SK-N-SH (cell line): Measurements from ENCODE around the gene USH1G. TPM values are rescaled to one million over a fixed set of nuclear protein-coding genes. Genes with fewer than 3 reads are reported as not detected.

Source experiments
- CTCF ChIA-PET: fragments of 300-600, 350-600 bp; formaldehyde crosslinking; extraction: SDS; loops from one replicate; lab custom pipeline; 2021; lab: Yijun Ruan, JAX
- POLR2A ChIA-PET: fragments of 350-600 bp; sonication (Branson Sonifier 250); formaldehyde crosslinking; extraction: SDS; loops from one replicate; lab custom pipeline; 2020; ENCODE audit warnings: antibody characterized with exemption, inconsistent platforms; lab: Yijun Ruan, JAX
- DNase-seq: peaks from one replicate; pipeline ENCODE4 v3.0.0; 2012
- H2AFZ ChIP-seq: fragments of 200-600 bp; sonication (generic); 2 replicates; pipeline ENCODE4 v1.8.1; 2016; ENCODE audit warnings: antibody characterized with exemption, mild to moderate bottlenecking, low read depth
- H3F3A ChIP-seq: fragments of 200-600 bp; sonication (generic); replicated peaks from 2 replicates; pipeline ENCODE3; 2016; ENCODE audit warnings: antibody characterized with exemption, mild to moderate bottlenecking; ENCODE audit not compliant: insufficient read depth
- H3K27ac ChIP-seq, 2 experiments: fragments of 200-500 bp in 1 of 2; fragments of 200-600 bp in 1 of 2; sonication (Bioruptor generic) in 1 of 2; sonication (generic), shearing (Covaris generic) in 1 of 2; 2 replicates each; pipeline versions ENCODE4 v1.5.1 to v1.6.1; 2014 to 2016; ENCODE audit warnings: low read depth in 2 of 2, inconsistent platforms in 1 of 2, low read length in 1 of 2, mild to moderate bottlenecking in 1 of 2, mixed read lengths in 1 of 2
- H3K27me3 ChIP-seq: fragments of 200-600 bp; sonication (generic), shearing (Covaris generic); 2 replicates; pipeline ENCODE4 v1.6.1; 2016; ENCODE audit warnings: mixed run types; ENCODE audit not compliant: insufficient read depth
- H3K36me3 ChIP-seq, 2 experiments: fragments of 200-500 bp in 1 of 2; fragments of 200-600 bp in 1 of 2; sonication (Bioruptor generic) in 1 of 2; sonication (generic) in 1 of 2; replicated peaks in 1 of 2; 2 replicates each; pipeline versions ENCODE3 to v1.5.1; 2014 to 2016; ENCODE audit warnings: low read length in 1 of 2, mild to moderate bottlenecking in 1 of 2; ENCODE audit not compliant: insufficient read depth in 2 of 2, control insufficient read depth in 1 of 2
- H3K4me1 ChIP-seq, 2 experiments: fragments of 200-500 bp in 1 of 2; fragments of 200-600 bp in 1 of 2; sonication (Bioruptor generic) in 1 of 2; sonication (generic), shearing (Covaris generic) in 1 of 2; 2 replicates each; pipeline versions ENCODE4 v1.5.1 to v1.6.1; 2014 to 2016; ENCODE audit warnings: low read depth in 1 of 2, low read length in 1 of 2, mixed run types in 1 of 2; ENCODE audit not compliant: insufficient read depth in 2 of 2, control insufficient read depth in 1 of 2
- H3K4me2 ChIP-seq: fragments of 200-600 bp; sonication (generic), shearing (Covaris generic); 2 replicates; pipeline ENCODE4 v1.6.1; 2017; ENCODE audit warnings: mixed run types
- H3K4me3 ChIP-seq, 2 experiments: fragments of 200-500 bp in 1 of 2; fragments of 200-600 bp in 1 of 2; sonication (Bioruptor generic) in 1 of 2; sonication (generic), shearing (Covaris generic) in 1 of 2; 2 replicates each; pipeline versions ENCODE4 v1.5.1 to v1.8.1; 2014 to 2016; ENCODE audit warnings: low read depth in 2 of 2, inconsistent platforms in 1 of 2, low read length in 1 of 2, mild to moderate bottlenecking in 1 of 2, mixed read lengths in 1 of 2, moderate library complexity in 1 of 2
- H3K79me2 ChIP-seq: fragments of 200-600 bp; sonication (generic); 2 replicates; pipeline ENCODE4 v1.8.1; 2017; ENCODE audit warnings: mild to moderate bottlenecking; ENCODE audit not compliant: insufficient read depth
- H3K9ac ChIP-seq: fragments of 200-600 bp; sonication (generic); 2 replicates; pipeline ENCODE4 v1.6.1; 2017; ENCODE audit warnings: mixed run types
- H3K9me2 ChIP-seq: fragments of 200-600 bp; sonication (generic); 2 replicates; pipeline ENCODE4 v1.6.1; 2017; ENCODE audit warnings: mixed run types
- H3K9me3 ChIP-seq: fragments of 200-600 bp; sonication (generic); 2 replicates; pipeline ENCODE4 v1.6.1; 2017; ENCODE audit warnings: mixed run types, mild to moderate bottlenecking, moderate library complexity
- H4K20me1 ChIP-seq: fragments of 200-600 bp; sonication (generic); 2 replicates; pipeline ENCODE4 v1.6.1; 2017; ENCODE audit warnings: mild to moderate bottlenecking, mixed run types; ENCODE audit not compliant: insufficient read depth
- ELF1 ChIP-seq: IDR thresholded peaks from 2 replicates; pipeline ENCODE4 v1.4.0; 2012
- EZH2phosphoT487 ChIP-seq: fragments of 200-600 bp; sonication (generic); IDR thresholded peaks from 2 replicates; pipeline ENCODE4 v1.6.1; 2017; ENCODE audit warnings: low read depth, mixed run types, mild to moderate bottlenecking, antibody characterized with exemption, moderate library complexity, borderline replicate concordance
- MEF2A ChIP-seq: IDR thresholded peaks from 2 replicates; pipeline ENCODE4 v1.4.0; 2012; ENCODE audit warnings: low read depth, borderline replicate concordance
- RCOR1 ChIP-seq: fragments of 150-350 bp; IDR thresholded peaks from 2 replicates; pipeline ENCODE4 v1.6.1; 2017; ENCODE audit warnings: antibody characterized with exemption, low read length
- TEAD4 ChIP-seq: IDR thresholded peaks from 2 replicates; pipeline ENCODE4 v1.4.0; 2012; ENCODE audit warnings: mild to moderate bottlenecking, borderline replicate concordance; ENCODE audit not compliant: insufficient read depth
- WGBS: methylation state at CpG from one replicate; pipeline ENCODE4 v1.1.6; 2017; ENCODE audit warnings: low lambda C conversion rate; 5-methylcytosine and 5-hydroxymethylcytosine counted together
- polyA plus RNA-seq, 3 experiments: library from polyadenylated mRNA; depleted of rRNA; stranded (reverse); fragments of >200 nt; gene quantifications; 2 replicates each; pipeline ENCODE4 v1.2.3, GENCODE V29; 2012
- TF ChIP-seq, protein P1 (sequence below): fragments of 200-600 bp; sonication (generic); IDR thresholded peaks from 2 replicates; pipeline ENCODE4 v1.6.1; 2017; ENCODE audit warnings: antibody characterized with exemption, mild to moderate bottlenecking, moderate library complexity
- TF ChIP-seq, protein P2 (sequence below): fragments of 150-350 bp; IDR thresholded peaks from 2 replicates; pipeline ENCODE4 v1.6.1; 2016; ENCODE audit warnings: mild to moderate bottlenecking, low read depth, low read length
- TF ChIP-seq, protein P3 (sequence below): fragments of 150-350 bp; IDR thresholded peaks from 2 replicates; pipeline ENCODE4 v1.6.1; 2017; ENCODE audit warnings: antibody characterized with exemption, low read length, low read depth, borderline replicate concordance

USH1G gene
- 0.06 TPM in 1 of 2 replicates, not detected in the other for polyA plus RNA-seq (2012; rRNA removed)
- polyA plus RNA-seq (2012; cell fraction: cytosol; rRNA removed): 0.01 TPM in 1 of 2 replicates, not detected in the other
- 0.02 TPM in 1 of 2 replicates, not detected in the other for polyA plus RNA-seq (2012; cell fraction: nucleus; rRNA removed)

DNA sequence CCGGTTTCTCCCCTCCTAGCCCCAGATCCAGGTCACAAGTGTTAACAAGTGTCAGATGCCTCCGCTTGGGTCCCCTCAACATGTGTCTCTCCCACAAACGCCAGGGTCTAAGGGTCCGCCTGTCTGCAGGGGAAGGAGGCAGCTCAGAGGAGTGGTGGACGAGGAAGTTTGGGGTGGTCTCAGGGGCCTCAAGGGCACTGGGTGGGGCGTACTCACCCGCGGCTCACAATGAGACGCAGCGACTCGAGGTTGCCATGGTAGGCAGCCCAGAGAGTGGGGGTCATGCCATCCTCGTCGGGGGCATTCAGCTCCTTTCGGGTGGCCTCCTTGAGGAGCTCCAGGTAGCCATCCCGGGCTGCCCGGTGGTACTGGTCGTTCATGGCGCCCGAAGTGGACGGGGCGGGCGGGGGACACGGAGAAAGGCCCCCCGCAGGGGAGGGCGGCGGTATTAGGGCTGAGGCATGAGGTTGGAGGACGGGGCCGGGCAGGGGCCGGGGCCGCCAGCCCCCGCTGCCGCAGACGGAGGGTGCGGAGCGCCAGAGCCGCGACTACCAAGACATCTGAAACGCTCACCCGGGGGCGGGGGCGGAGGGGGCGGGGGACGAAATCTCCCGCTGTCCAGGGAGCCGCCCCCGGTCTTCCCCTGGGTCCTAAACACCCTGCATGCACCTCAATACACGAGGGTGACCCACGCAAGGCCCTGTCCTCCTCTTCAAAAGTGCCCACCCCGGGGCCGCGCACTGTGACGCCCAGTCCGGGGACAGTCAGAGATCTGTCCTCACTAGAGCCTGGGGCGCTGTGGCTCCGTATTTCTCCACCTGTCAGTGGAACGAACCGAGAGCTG, at the start of gene USH1G:
Gene USH1G (minus strand): TSS at position 562 of the 844 bp plus-strand sequence. CDS start 182 bp downstream, at position 380.
- peaks cover 64% of the 10 kb centered on the region for H3K27me3 ChIP-seq
- H3K9ac ChIP-seq: no peak within 1 kb of the TSS
- ChIA-PET CTCF (interaction anchor here (0.6 to 12.1 kb wide), 41 partner anchors 9 to 748 kb away, joined by 3 to 286 read pairs (median 5); partner anchors contain the start of genes FADS6, FDXR, HID1 and MRPL58), POLR2A (interaction anchor here (1.0 kb wide), 1 partner anchor 12 kb away, joined by 3 read pairs; no protein-coding TSS in a partner anchor)
- no peaks in the 10 kb centered on the region for H3K79me2 ChIP-seq
- no peaks in the 10 kb centered on the region for H3K36me3 ChIP-seq
- H3K27ac ChIP-seq: no peak within 1 kb of the TSS
- peak within 1 kb of the TSS; percentile 99 for H3K4me2 ChIP-seq
- TF ChIP-seq TEAD4 (no peak), EZH2phosphoT487 (no peak), RCOR1 (no peak), ELF1 (no peak), MEF2A (no peak)
- TF ChIP-seq, protein P1, sequence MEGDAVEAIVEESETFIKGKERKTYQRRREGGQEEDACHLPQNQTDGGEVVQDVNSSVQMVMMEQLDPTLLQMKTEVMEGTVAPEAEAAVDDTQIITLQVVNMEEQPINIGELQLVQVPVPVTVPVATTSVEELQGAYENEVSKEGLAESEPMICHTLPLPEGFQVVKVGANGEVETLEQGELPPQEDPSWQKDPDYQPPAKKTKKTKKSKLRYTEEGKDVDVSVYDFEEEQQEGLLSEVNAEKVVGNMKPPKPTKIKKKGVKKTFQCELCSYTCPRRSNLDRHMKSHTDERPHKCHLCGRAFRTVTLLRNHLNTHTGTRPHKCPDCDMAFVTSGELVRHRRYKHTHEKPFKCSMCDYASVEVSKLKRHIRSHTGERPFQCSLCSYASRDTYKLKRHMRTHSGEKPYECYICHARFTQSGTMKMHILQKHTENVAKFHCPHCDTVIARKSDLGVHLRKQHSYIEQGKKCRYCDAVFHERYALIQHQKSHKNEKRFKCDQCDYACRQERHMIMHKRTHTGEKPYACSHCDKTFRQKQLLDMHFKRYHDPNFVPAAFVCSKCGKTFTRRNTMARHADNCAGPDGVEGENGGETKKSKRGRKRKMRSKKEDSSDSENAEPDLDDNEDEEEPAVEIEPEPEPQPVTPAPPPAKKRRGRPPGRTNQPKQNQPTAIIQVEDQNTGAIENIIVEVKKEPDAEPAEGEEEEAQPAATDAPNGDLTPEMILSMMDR: no peak
- TF ChIP-seq, protein P2, sequence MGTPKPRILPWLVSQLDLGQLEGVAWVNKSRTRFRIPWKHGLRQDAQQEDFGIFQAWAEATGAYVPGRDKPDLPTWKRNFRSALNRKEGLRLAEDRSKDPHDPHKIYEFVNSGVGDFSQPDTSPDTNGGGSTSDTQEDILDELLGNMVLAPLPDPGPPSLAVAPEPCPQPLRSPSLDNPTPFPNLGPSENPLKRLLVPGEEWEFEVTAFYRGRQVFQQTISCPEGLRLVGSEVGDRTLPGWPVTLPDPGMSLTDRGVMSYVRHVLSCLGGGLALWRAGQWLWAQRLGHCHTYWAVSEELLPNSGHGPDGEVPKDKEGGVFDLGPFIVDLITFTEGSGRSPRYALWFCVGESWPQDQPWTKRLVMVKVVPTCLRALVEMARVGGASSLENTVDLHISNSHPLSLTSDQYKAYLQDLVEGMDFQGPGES: no peak
- TF ChIP-seq, protein P3, sequence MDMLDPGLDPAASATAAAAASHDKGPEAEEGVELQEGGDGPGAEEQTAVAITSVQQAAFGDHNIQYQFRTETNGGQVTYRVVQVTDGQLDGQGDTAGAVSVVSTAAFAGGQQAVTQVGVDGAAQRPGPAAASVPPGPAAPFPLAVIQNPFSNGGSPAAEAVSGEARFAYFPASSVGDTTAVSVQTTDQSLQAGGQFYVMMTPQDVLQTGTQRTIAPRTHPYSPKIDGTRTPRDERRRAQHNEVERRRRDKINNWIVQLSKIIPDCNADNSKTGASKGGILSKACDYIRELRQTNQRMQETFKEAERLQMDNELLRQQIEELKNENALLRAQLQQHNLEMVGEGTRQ: no peak
- no peaks in the 10 kb centered on the region for H3K9me2 ChIP-seq
- peaks cover 0 to 19% of the 10 kb centered on the region in 2 experiments; a peak in 1 of 4 replicates for H3K4me1 ChIP-seq
- WGBS: 19% methylated on average over 47 of the region's 57 CpGs
- peak; percentile 94 for DNase-seq
- no peaks in the 10 kb centered on the region for H3K9me3 ChIP-seq
- peaks cover 3% of the 10 kb centered on the region; the same call in 1 of the 2 replicates for H4K20me1 ChIP-seq
- peak within 1 kb of the TSS; percentile 42 to 62 for H3K4me3 ChIP-seq
- H2AFZ ChIP-seq: peak within 1 kb of the TSS; percentile 84; the same call in 1 of the 2 replicates
- no peaks in the 10 kb centered on the region for H3F3A ChIP-seq
